Neural cell (in vitro differentiated cells): ENCODE measurements around the gene CREBRF.

Experiments used
- EP300 ChIP-seq: fragments of 450-650 bp; conservative IDR thresholded peaks from 2 replicates; pipeline ENCODE4 v1.6.1; 2014; ENCODE audit warnings: antibody characterized with exemption, mild to moderate bottlenecking, moderate library complexity; ENCODE audit not compliant: poor library complexity, severe bottlenecking
- RAD21 ChIP-seq: fragments of 450-650 bp; conservative IDR thresholded peaks from 2 replicates; pipeline ENCODE4 v1.6.1; 2014; ENCODE audit warnings: antibody characterized with exemption, mild to moderate bottlenecking, moderate library complexity
- TF ChIP-seq, protein P1 (sequence below): fragments of 450-650 bp; IDR thresholded peaks from 2 replicates; pipeline ENCODE4 v1.5.1; 2014; ENCODE audit warnings: antibody characterized with exemption, mild to moderate bottlenecking, moderate library complexity; ENCODE audit not compliant: poor library complexity, severe bottlenecking

DNA sequence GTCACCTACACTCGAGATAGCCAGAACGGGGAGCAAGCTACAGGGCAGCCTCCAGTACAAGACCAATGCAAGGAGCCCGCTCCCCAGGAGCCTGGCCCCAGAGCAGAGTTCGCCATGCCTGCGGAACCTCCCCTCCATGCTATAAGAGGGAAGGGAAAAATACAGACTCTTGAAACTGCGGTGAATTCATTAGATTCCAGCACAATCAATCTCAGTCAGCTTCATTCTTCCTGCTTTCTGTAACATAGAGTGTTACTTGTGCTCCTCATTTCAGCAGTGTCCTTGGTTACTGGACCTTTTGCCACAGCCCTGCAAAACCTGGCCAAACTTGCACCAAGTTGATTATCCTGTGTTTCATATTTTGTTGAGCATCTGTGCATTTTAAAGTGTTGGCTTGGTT, 22.2 kb upstream of the CREBRF start:
- TF ChIP-seq, protein P1, sequence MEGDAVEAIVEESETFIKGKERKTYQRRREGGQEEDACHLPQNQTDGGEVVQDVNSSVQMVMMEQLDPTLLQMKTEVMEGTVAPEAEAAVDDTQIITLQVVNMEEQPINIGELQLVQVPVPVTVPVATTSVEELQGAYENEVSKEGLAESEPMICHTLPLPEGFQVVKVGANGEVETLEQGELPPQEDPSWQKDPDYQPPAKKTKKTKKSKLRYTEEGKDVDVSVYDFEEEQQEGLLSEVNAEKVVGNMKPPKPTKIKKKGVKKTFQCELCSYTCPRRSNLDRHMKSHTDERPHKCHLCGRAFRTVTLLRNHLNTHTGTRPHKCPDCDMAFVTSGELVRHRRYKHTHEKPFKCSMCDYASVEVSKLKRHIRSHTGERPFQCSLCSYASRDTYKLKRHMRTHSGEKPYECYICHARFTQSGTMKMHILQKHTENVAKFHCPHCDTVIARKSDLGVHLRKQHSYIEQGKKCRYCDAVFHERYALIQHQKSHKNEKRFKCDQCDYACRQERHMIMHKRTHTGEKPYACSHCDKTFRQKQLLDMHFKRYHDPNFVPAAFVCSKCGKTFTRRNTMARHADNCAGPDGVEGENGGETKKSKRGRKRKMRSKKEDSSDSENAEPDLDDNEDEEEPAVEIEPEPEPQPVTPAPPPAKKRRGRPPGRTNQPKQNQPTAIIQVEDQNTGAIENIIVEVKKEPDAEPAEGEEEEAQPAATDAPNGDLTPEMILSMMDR, result no peak
- TF ChIP-seq EP300 (no peak), RAD21 (no peak)
